Measurements from ENCODE around the gene TLX2.

DNA sequence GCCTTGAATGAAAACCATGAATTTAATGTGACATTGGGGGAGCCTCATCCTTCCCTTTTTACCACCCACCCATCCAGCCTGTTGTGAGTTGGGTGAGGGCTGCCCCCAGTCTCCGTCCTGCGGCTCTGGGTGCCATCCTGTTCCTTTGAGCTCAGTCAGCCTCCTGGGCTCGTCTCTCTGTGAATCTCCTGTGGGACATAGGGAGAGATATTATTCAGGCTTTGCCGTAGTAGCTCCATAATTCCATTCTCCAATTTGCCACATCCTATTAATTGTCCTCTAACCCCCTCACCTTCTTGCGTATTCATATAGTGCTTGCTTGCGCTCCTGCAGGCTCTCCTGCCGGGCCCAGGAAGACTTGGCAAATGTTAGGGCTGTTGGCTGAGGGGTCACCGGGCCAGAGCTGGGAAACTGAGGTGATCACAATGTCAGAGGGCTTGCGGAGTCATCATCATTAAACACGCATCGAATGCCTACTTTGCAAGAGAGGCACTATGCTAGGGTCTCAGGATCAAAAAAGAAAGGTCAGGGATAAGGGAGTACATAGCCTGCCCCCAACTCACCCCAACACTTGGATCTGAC, 12.5 kb downstream of the TLX2 start:
- TF ChIP-seq, protein P1, sequence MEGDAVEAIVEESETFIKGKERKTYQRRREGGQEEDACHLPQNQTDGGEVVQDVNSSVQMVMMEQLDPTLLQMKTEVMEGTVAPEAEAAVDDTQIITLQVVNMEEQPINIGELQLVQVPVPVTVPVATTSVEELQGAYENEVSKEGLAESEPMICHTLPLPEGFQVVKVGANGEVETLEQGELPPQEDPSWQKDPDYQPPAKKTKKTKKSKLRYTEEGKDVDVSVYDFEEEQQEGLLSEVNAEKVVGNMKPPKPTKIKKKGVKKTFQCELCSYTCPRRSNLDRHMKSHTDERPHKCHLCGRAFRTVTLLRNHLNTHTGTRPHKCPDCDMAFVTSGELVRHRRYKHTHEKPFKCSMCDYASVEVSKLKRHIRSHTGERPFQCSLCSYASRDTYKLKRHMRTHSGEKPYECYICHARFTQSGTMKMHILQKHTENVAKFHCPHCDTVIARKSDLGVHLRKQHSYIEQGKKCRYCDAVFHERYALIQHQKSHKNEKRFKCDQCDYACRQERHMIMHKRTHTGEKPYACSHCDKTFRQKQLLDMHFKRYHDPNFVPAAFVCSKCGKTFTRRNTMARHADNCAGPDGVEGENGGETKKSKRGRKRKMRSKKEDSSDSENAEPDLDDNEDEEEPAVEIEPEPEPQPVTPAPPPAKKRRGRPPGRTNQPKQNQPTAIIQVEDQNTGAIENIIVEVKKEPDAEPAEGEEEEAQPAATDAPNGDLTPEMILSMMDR (IDR thresholded peaks at IDR 0.05): no peak
- no peak for TF ChIP-seq POLR2A (IDR thresholded peaks at IDR 0.05)
